Heart right ventricle (tissue), 16 donors: ENCODE results near the gene SMPD2. TPM values are rescaled to one million over a fixed set of nuclear protein-coding genes. Genes with fewer than 3 reads are reported as not detected.

Experiments used
- ATAC-seq, 8 donors: fragments of 200-7000 bp; cut with Tn5 transposase; one replicate each; pipeline ENCODE4 v1.9.1; 2020; ENCODE audit warnings: mild to moderate bottlenecking in 8 of 8, moderate library complexity in 8 of 8, moderate number of reproducible peaks in 1 of 8
- DNase-seq, 2 donors: peaks; one replicate each; pipeline ENCODE4 v3.0.0-alpha.2; 2020
- H3K27ac ChIP-seq, 10 donors: fragments of 200-600 bp; sonication (generic) in 2 of 10; one replicate each; pipeline versions ENCODE4 v1.5.0 to v1.8.0; 2020 to 2022; ENCODE audit warnings: mild to moderate bottlenecking in 3 of 10
- H3K27me3 ChIP-seq, 7 donors: fragments of 200-600 bp; one replicate each; pipeline ENCODE4 v1.8.0; 2021 to 2022; ENCODE audit warnings: mild to moderate bottlenecking in 2 of 7
- H3K36me3 ChIP-seq, 9 donors: fragments of 200-600 bp; sonication (generic) in 1 of 9; one replicate each; pipeline versions ENCODE4 v1.5.0 to v1.8.0; 2020 to 2022; ENCODE audit warnings: mild to moderate bottlenecking in 2 of 9
- H3K4me1 ChIP-seq, 9 donors: fragments of 200-600 bp; sonication (generic) in 1 of 9; one replicate each; pipeline versions ENCODE4 v1.5.0 to v1.8.0; 2020 to 2022; ENCODE audit warnings: mild to moderate bottlenecking in 4 of 9
- H3K4me3 ChIP-seq, 10 donors: fragments of 200-600 bp; sonication (generic) in 2 of 10; one replicate each; pipeline versions ENCODE4 v1.5.0 to v1.8.0; 2020 to 2022; ENCODE audit warnings: mild to moderate bottlenecking in 7 of 10, moderate library complexity in 2 of 10
- H3K9me3 ChIP-seq, 11 donors: fragments of 200-600 bp in 10 of 11; sonication (generic) in 2 of 11; one replicate each; pipeline versions ENCODE4 v1.5.0 to v1.8.0; 2013 to 2022; ENCODE audit warnings: mild to moderate bottlenecking in 2 of 11, control low read depth in 1 of 11, moderate library complexity in 1 of 11
- CTCF ChIP-seq, 9 donors: fragments of 200-600 bp; sonication (generic) in 2 of 9; IDR thresholded peaks; one replicate each; pipeline versions ENCODE4 v1.5.0 to v1.8.0; 2021 to 2022; ENCODE audit warnings: antibody characterized with exemption in 9 of 9, mild to moderate bottlenecking in 5 of 9, moderate library complexity in 1 of 9
- WGBS, 2 donors: extraction: QIAGEN DNeasy Blood & Tissue Kit; methylation state at CpG; one replicate each; pipeline ENCODE4 v1.1.7; 2013; ENCODE audit warnings: inconsistent platforms in 1 of 2; 5-methylcytosine and 5-hydroxymethylcytosine counted together
- intact Hi-C, 10 donors: fragments of 100-400 bp; cut with DNase I; formaldehyde crosslinking; loops; one replicate each; pipeline versions ENCODE4 v1.11.1 to v1.14.2; 2022
- polyA plus RNA-seq, 2 donors: library from polyadenylated mRNA; stranded (reverse); fragments of 200-250 nt; gene quantifications; one replicate each; pipeline ENCODE4 v1.2.3, GENCODE V29; 2013
- total RNA-seq, 10 donors: library from RNA; stranded (reverse); fragmentation: NEBNext Ultra II Directional in 3 of 10; extraction: Animal tissue kit (Norgen Biotek cat#: 25700) in 3 of 10; gene quantifications; one replicate each; pipeline versions ENCODE4 v1.2.1 to v1.2.4, GENCODE V29; 2021 to 2023
- donor health status: Arrhythmogenic right ventricular cardiomyopathy.
- donor health status: ischemic (EF 13 %, LVEDD 7.1; RV severe dilation, severe dysfunction).
- donor health status: healthy with polysubstance abuse.
- donor health status: DM: no; HTN: yes; CAD: no.
- donor health status: DM: no; HTN: no; CAD: no.
- donor health status: ischemic (EF 25% LVEDD 6.9; RV normal size, moderate dysfunction).
- donor health status: ischemic (EF 25% LVEDD 5.7; RV mildly dilated, moderate dysfunction).
- donor health status: healthy.
- donor health status: DM: yes; HTN: yes; CAD: no.
- donor health status: Ischemic cardiomyopathy.
- donor health status: ischemic (EF 35%, LVEDD 5.7; RV mildly dilated, moderate dysfunction).
- donor health status: nonischemic (EF 11% LVEDD 7.7; RV severe dilation, severe dysfunction).
- donor health status: DM: yes; HTN: yes; CAD: no.
- donor health status: PGD.
- donor health status: ischemic (EF 29% LVEDD 5.4; RV normal size, mild dysfunction).
- donor health status: nonischemic (EF 23%, LVEDD 6.1; RV moderate dilation, normal function).

SMPD2 gene
- total and polyA plus RNA-seq, 12 donors, result 2.1 to 8.9 (median 3.9) TPM

GRCh38 chr6:109454496-109455436 is 14.2 kb downstream of the SMPD2 start:
- intact Hi-C loops, result no loop called here
- Histone ChIP-seq H3K4me3 (peak overlapping the region; percentile 57 to 91 (median 82)), H3K4me1 (peaks cover 6 to 60% (median 29%) of the 10 kb centered on the region in 9 donors), H3K27ac (peak overlapping the region; percentile 7 to 88 (median 76)), H3K9me3 (no peaks in the 10 kb centered on the region), H3K27me3 (no peaks in the 10 kb centered on the region), H3K36me3 (peaks cover 0 to 28% (median 0%) of the 10 kb centered on the region in 9 donors)
- peak in 1 of 2 donors; percentile 50 for DNase-seq
- no peak for TF ChIP-seq CTCF (IDR thresholded peaks at IDR 0.05)
- peak; percentile 4 to 50 (median 26) for ATAC-seq
- 11 to 14% methylated on average over 48 of the region's 48 CpGs for WGBS, 2 donors

GRCh38 chr6:109455437-109456110 is 15.1 kb downstream of the SMPD2 start, which contains the start of gene MICAL1:
Gene MICAL1 (minus strand): TSS chr6:109455772. CDS start chr6:109454196, 1,576 bp downstream.
- ATAC-seq, result peak; percentile 68 to 83 (median 72)
- Histone ChIP-seq H3K4me3 (peak within 1 kb of the TSS; percentile 57 to 91 (median 82)), H3K4me1 (peaks cover 6 to 55% (median 29%) of the 10 kb centered on the region in 9 donors), H3K27me3 (no peaks in the 10 kb centered on the region), H3K27ac (peak within 1 kb of the TSS; percentile 48 to 88 (median 76)), H3K36me3 (peaks cover 0 to 26% (median 0%) of the 10 kb centered on the region in 9 donors), H3K9me3 (no peaks in the 10 kb centered on the region)
- 0 to 1% methylated on average over 40 to 70 of the region's 70 CpGs for WGBS, 2 donors
- peak in 6 of 9 donors; percentile 9 to 58 (median 48) for TF ChIP-seq CTCF (IDR thresholded peaks at IDR 0.05)
- intact Hi-C loops, result no loop called here
- peak; percentile 59 to 72 for DNase-seq

DNA sequence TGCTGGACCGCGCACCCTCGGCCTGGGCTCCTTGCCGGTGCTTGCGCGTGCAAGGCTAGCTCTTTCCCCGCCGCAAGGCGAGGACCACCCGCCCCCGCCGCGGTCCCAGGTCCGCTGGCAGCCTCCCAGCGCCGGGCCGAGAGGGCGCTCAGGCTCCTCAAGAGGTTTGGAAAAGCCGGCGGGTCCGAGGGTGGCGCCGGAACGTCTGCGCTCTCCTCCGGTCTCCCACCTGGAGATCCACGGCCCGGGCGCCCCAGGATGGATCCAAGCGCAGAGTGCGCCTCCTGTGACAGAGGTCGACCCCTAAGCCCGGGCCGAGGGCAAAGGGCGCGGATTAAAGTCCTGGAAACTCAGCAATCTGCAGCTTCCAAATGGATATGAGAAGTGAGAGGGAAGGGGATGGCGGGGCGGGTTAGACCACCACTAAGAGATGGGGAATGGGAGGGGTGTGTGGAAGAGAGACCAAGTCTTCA is 15.6 kb downstream of the SMPD2 start:
- peak in 1 of 9 donors; percentile 17 for TF ChIP-seq CTCF (IDR thresholded peaks at IDR 0.05)
- WGBS, 2 donors, result 8 to 9% methylated on average over 38 of the region's 38 CpGs
- DNase-seq (no peak), ATAC-seq (peak in 6 of 8 donors; percentile 1 to 21 (median 6))
- intact Hi-C loops, result no loop called here
- Histone ChIP-seq H3K9me3 (peaks cover 0 to 2% (median 0%) of the 10 kb centered on the region in 11 donors), H3K36me3 (peaks cover 0 to 28% (median 0%) of the 10 kb centered on the region in 9 donors), H3K27ac (peak overlapping the region; percentile 48 to 88 (median 76)), H3K27me3 (no peaks in the 10 kb centered on the region), H3K4me3 (peak overlapping the region; percentile 57 to 91 (median 82)), H3K4me1 (peaks cover 6 to 57% (median 29%) of the 10 kb centered on the region in 9 donors)
